Trophoblast cell (in vitro differentiated cells and primary cell): ENCODE data around the gene CD200R1L.

Experiments
- DNase-seq, 2 donors: peaks; one replicate each; pipeline ENCODE4 v3.0.0-alpha.2; 2016
- H2AFZ ChIP-seq: 2 replicates; pipeline ENCODE4 v1.6.1; 2013; ENCODE audit warnings: low read length, moderate library complexity, mild to moderate bottlenecking; ENCODE audit not compliant: insufficient read depth, poor library complexity
- H2AK5ac ChIP-seq: 2 replicates; pipeline ENCODE4 v1.6.1; 2013; ENCODE audit warnings: mild to moderate bottlenecking, low read length
- H2BK120ac ChIP-seq: 2 replicates; pipeline ENCODE4 v1.6.1; 2013; ENCODE audit warnings: low read length, mild to moderate bottlenecking, moderate library complexity; ENCODE audit not compliant: insufficient read depth, poor library complexity
- H2BK12ac ChIP-seq: 2 replicates; pipeline ENCODE4 v1.6.1; 2013; ENCODE audit warnings: mild to moderate bottlenecking, low read length, moderate library complexity
- H2BK5ac ChIP-seq: 2 replicates; pipeline ENCODE4 v1.6.1; 2013; ENCODE audit warnings: low read length, low read depth, moderate library complexity, mild to moderate bottlenecking; ENCODE audit not compliant: poor library complexity
- H3K14ac ChIP-seq: 2 replicates; pipeline ENCODE4 v1.6.1; 2013; ENCODE audit warnings: mild to moderate bottlenecking, low read length
- H3K18ac ChIP-seq: 2 replicates; pipeline ENCODE4 v1.6.1; 2013; ENCODE audit warnings: mild to moderate bottlenecking, low read length
- H3K23ac ChIP-seq: 2 replicates; pipeline ENCODE4 v1.6.1; 2013; ENCODE audit warnings: low read length
- H3K27ac ChIP-seq: 2 replicates; pipeline ENCODE4 v1.5.1; 2013; ENCODE audit warnings: low read depth, mild to moderate bottlenecking, inconsistent platforms, low read length, moderate library complexity
- H3K27me3 ChIP-seq: 2 replicates; pipeline ENCODE4 v1.6.1; 2013; ENCODE audit warnings: inconsistent platforms, mild to moderate bottlenecking, low read length, moderate library complexity; ENCODE audit not compliant: insufficient read depth
- H3K36me3 ChIP-seq, 2 experiments: 1 replicate in 1 of 2; 2 replicates in 1 of 2; pipeline ENCODE4 v1.6.1; 2013; ENCODE audit warnings: low read length in 2 of 2, mild to moderate bottlenecking in 2 of 2, moderate library complexity in 1 of 2; ENCODE audit not compliant: insufficient read depth in 2 of 2, control insufficient read depth in 1 of 2
- H3K4ac ChIP-seq: 2 replicates; pipeline ENCODE4 v1.6.1; 2013; ENCODE audit warnings: low read depth, mild to moderate bottlenecking, low read length, moderate library complexity
- H3K4me1 ChIP-seq, 2 experiments: 1 replicate in 1 of 2; 2 replicates in 1 of 2; pipeline ENCODE4 v1.6.1; 2013; ENCODE audit warnings: low read length in 2 of 2, mild to moderate bottlenecking in 2 of 2, moderate library complexity in 1 of 2; ENCODE audit not compliant: insufficient read depth in 2 of 2, control insufficient read depth in 1 of 2
- H3K4me2 ChIP-seq: 2 replicates; pipeline ENCODE4 v1.6.1; 2013; ENCODE audit warnings: inconsistent platforms, mild to moderate bottlenecking, low read length, moderate library complexity
- H3K4me3 ChIP-seq: 2 replicates; pipeline ENCODE4 v1.5.1; 2013; ENCODE audit warnings: mild to moderate bottlenecking, low read depth, low read length, inconsistent platforms
- H3K79me1 ChIP-seq: one replicate; pipeline ENCODE4 v1.6.1; 2013; ENCODE audit warnings: low read length
- H3K79me2 ChIP-seq: 2 replicates; pipeline ENCODE4 v1.6.1; 2013; ENCODE audit warnings: low read length, mild to moderate bottlenecking; ENCODE audit not compliant: control insufficient read depth, insufficient read depth, poor library complexity
- H3K9ac ChIP-seq: 2 replicates; pipeline ENCODE4 v1.6.1; 2013; ENCODE audit warnings: mild to moderate bottlenecking, low read length
- H3K9me3 ChIP-seq: 2 replicates; pipeline ENCODE4 v1.6.1; 2013; ENCODE audit warnings: low read depth, mild to moderate bottlenecking, control low read depth, inconsistent platforms, low read length; ENCODE audit not compliant: insufficient read depth
- H4K12ac ChIP-seq: 2 replicates; pipeline ENCODE4 v1.6.1; 2013; ENCODE audit warnings: low read depth, mild to moderate bottlenecking, low read length, moderate library complexity
- H4K8ac ChIP-seq: 2 replicates; pipeline ENCODE4 v1.6.1; 2013; ENCODE audit warnings: low read depth, mild to moderate bottlenecking, low read length, moderate library complexity
- H4K91ac ChIP-seq: one replicate; pipeline ENCODE4 v1.6.1; 2013; ENCODE audit warnings: low read depth, mild to moderate bottlenecking, low read length, moderate library complexity
- WGBS: extraction: QIAGEN DNeasy Blood & Tissue Kit; methylation state at CpG from one replicate; pipeline ENCODE4 v1.1.7; 2013; ENCODE audit warnings: missing lambda C conversion rate; ENCODE audit not compliant: insufficient read length, insufficient coverage; ENCODE audit errors: extremely low coverage; 5-methylcytosine and 5-hydroxymethylcytosine counted together

The CD200R1L gene

DNA sequence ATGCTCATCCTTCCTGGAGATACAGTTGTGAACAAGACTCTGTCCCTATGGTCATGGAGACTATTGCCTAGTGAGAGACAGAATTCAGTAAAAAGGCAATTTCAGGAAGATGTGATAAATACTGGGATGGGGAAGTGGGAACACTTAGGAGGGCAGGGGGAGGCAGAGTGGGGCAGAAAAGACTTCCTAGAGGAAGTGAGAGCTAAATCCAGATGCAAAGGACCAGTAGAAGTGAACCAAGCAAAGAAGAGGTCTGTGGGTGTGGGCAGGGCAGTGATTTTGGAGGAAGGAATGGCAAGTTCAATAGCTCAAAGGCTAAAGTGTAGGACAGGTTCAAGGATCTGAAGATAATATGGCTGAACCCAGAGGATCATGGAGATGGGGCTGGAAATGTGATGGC, 68.9 kb downstream of the CD200R1L start:
- Histone ChIP-seq H4K91ac (no peak overlapping the region), H3K9ac (no peak overlapping the region), H3K79me1 (no peaks in the 10 kb centered on the region), H4K8ac (no peak overlapping the region), H4K12ac (no peak overlapping the region), H2AK5ac (no peak overlapping the region), H2BK5ac (no peak overlapping the region), H3K79me2 (no peaks in the 10 kb centered on the region), H2AFZ (no peak overlapping the region), H3K4ac (no peak overlapping the region), H3K9me3 (no peaks in the 10 kb centered on the region), H2BK12ac (no peak overlapping the region), H3K23ac (no peak overlapping the region), H3K4me3 (no peak overlapping the region), H3K36me3 (no peaks in the 10 kb centered on the region), H3K4me2 (no peak overlapping the region), H3K27ac (no peak overlapping the region), H3K18ac (no peak overlapping the region), H2BK120ac (no peak overlapping the region), H3K4me1 (peaks cover 3 to 5% of the 10 kb centered on the region in 2 experiments), H3K14ac (no peak overlapping the region), H3K27me3 (no peaks in the 10 kb centered on the region)
- no peak for DNase-seq

DNA sequence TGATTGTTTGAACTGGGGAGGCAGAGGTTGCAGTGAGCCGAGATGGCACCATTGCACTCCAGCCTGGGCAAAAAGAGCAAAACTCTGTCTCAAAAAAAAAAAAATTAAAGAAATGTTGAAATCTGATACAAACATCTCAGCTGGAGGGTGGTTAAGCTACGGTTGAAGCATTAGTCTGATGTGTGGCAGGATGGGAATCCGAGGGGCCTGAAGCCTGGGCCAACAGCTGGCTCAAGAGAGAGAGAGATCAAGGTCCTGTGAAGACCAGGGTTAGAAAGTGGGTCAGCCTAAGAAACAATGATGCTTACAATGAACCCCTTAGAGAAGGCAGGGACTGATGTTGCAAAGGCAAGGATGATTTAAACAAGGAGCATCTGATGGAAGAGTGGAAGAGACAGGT, 69.8 kb downstream of the CD200R1L start:
- Histone ChIP-seq H3K79me2 (no peaks in the 10 kb centered on the region), H3K4me3 (no peak overlapping the region), H3K79me1 (no peaks in the 10 kb centered on the region), H2BK120ac (no peak overlapping the region), H3K27me3 (no peaks in the 10 kb centered on the region), H2BK5ac (no peak overlapping the region), H4K91ac (no peak overlapping the region), H3K9me3 (no peaks in the 10 kb centered on the region), H3K23ac (no peak overlapping the region), H3K4me2 (no peak overlapping the region), H3K14ac (no peak overlapping the region), H3K4me1 (peaks cover 0 to 5% of the 10 kb centered on the region in 2 experiments), H3K9ac (no peak overlapping the region), H2BK12ac (no peak overlapping the region), H2AFZ (no peak overlapping the region), H2AK5ac (no peak overlapping the region), H3K4ac (no peak overlapping the region), H3K18ac (no peak overlapping the region), H4K8ac (no peak overlapping the region), H3K27ac (no peak overlapping the region), H3K36me3 (no peaks in the 10 kb centered on the region), H4K12ac (no peak overlapping the region)
- no peak for DNase-seq
- WGBS: no CpG with 5 or more reads among the region's 3 CpGs

DNA sequence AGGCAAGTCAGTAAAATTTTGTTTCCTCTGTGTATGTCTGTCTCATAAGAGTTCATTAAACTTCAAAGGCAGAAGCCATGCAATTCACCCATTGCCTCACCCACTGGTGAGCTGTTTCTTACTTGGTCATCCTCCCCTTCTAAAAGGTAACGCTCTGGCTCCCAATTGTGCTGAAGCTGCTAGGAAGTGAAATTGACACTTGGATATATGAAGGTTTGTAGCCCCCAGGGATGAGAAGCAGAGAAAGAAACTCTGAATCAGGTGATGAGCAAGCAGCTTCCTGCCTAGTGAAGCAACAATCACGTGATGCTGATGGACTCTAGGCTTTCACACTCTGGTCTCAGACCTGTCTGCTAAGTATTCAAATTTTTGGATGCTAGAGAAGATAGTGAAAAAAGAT, 70.7 kb downstream of the CD200R1L start:
- Histone ChIP-seq H3K23ac (no peak overlapping the region), H2BK120ac (no peak overlapping the region), H4K91ac (no peak overlapping the region), H4K12ac (no peak overlapping the region), H3K36me3 (no peaks in the 10 kb centered on the region), H3K4me2 (no peak overlapping the region), H3K4ac (no peak overlapping the region), H2BK12ac (no peak overlapping the region), H3K18ac (no peak overlapping the region), H3K14ac (no peak overlapping the region), H3K27ac (no peak overlapping the region), H2AK5ac (no peak overlapping the region), H3K79me1 (no peaks in the 10 kb centered on the region), H4K8ac (no peak overlapping the region), H3K79me2 (no peaks in the 10 kb centered on the region), H3K4me3 (no peak overlapping the region), H3K4me1 (peaks cover 0 to 5% of the 10 kb centered on the region in 2 experiments), H2AFZ (no peak overlapping the region), H2BK5ac (no peak overlapping the region), H3K27me3 (no peaks in the 10 kb centered on the region), H3K9ac (no peak overlapping the region), H3K9me3 (no peaks in the 10 kb centered on the region)
- no peak for DNase-seq
- WGBS: no CpG with 5 or more reads among the region's 2 CpGs

DNA sequence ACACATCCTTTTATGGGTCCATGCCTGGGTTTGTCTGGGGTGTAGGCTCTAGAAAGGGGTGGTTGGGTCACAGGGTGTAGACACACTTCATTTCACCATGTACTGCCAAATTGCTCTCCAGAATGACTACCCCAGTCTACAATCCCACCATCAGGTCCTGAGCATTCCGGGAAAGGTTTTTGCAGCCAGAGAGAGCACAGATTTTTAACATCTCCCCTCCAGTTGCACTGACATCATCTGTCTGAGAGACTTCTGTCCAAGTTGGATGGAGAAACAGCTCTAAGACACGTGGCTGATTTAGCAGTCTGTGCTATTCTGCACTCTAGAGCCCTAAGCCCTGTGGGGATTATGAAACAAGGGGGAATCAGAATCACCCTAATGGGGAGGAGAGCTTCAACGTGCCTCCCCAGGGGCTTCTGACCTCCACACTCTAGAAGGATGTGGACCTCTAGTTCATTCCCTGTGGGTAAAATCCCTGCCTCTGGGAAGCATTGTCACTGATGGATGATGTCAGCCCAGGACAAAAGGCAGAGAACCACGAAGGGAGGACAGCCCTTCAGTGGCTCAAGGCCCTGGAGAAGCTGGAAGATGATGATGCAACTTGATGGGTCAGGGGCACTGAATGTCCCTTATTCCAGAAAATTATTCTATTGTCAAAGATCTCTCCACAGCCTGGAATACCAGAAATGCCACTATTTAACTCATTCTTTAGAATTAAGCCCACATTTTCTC, 71.5 kb downstream of the CD200R1L start:
- Histone ChIP-seq H3K27me3 (no peaks in the 10 kb centered on the region), H3K14ac (no peak overlapping the region), H2BK5ac (no peak overlapping the region), H4K12ac (no peak overlapping the region), H3K18ac (no peak overlapping the region), H3K4me1 (peaks cover 0 to 5% of the 10 kb centered on the region in 2 experiments), H3K27ac (no peak overlapping the region), H2BK120ac (no peak overlapping the region), H4K8ac (no peak overlapping the region), H2AFZ (no peak overlapping the region), H3K23ac (no peak overlapping the region), H3K79me2 (no peaks in the 10 kb centered on the region), H2AK5ac (no peak overlapping the region), H4K91ac (no peak overlapping the region), H3K4me3 (no peak overlapping the region), H3K9me3 (no peaks in the 10 kb centered on the region), H3K79me1 (no peaks in the 10 kb centered on the region), H3K4ac (no peak overlapping the region), H3K36me3 (no peaks in the 10 kb centered on the region), H3K9ac (no peak overlapping the region), H2BK12ac (no peak overlapping the region), H3K4me2 (no peak overlapping the region)
- DNase-seq: no peak
- no CpG with 5 or more reads among the region's 4 CpGs for WGBS
